Lower lobe of right lung (tissue), 2 donors: ENCODE results near the gene CHCHD6. TPM values are rescaled to one million over a fixed set of nuclear protein-coding genes. Genes with fewer than 3 reads are reported as not detected.

Experiments used
- ATAC-seq, 2 donors: fragments of 200-7000 bp; cut with Tn5 transposase; one replicate each; pipeline ENCODE4 v1.9.1; 2020 to 2022; ENCODE audit warnings: mild to moderate bottlenecking in 2 of 2, moderate library complexity in 2 of 2
- DNase-seq: peaks from one replicate; pipeline ENCODE4 v3.0.0-alpha.2; 2020
- H3K27ac ChIP-seq: fragments of 200-600 bp; one replicate; pipeline ENCODE4 v1.8.0; 2022
- H3K27me3 ChIP-seq: fragments of 200-600 bp; one replicate; pipeline ENCODE4 v1.8.0; 2022; ENCODE audit warnings: low read depth
- H3K36me3 ChIP-seq: fragments of 200-600 bp; one replicate; pipeline ENCODE4 v1.8.0; 2022; ENCODE audit warnings: mild to moderate bottlenecking
- H3K4me1 ChIP-seq: fragments of 200-600 bp; one replicate; pipeline ENCODE4 v1.8.0; 2022
- H3K4me3 ChIP-seq: fragments of 200-600 bp; one replicate; pipeline ENCODE4 v1.8.0; 2022; ENCODE audit warnings: mild to moderate bottlenecking
- H3K9me3 ChIP-seq: fragments of 200-600 bp; one replicate; pipeline ENCODE4 v1.8.0; 2022
- intact Hi-C: fragments of 100-400 bp; cut with DNase I; formaldehyde crosslinking; loops from one replicate; pipeline ENCODE4 v1.11.0; 2022
- total RNA-seq: library from RNA; stranded (reverse); fragmentation: NEBNext Ultra II Directional; extraction: Animal tissue kit (Norgen Biotek cat#: 25700); gene quantifications from one replicate; pipeline ENCODE4 v1.2.1, GENCODE V29; 2021
- TF ChIP-seq, protein P1 (sequence below): fragments of 200-600 bp; IDR thresholded peaks from one replicate; pipeline ENCODE4 v1.8.0; 2022; ENCODE audit warnings: antibody characterized with exemption, mild to moderate bottlenecking
- donor health status: DM: no; HTN: yes; CAD: no; lungs with severe emphysema.

Gene CHCHD6
- total RNA-seq, 1 donor from 2014 or later: 12.2 TPM

GRCh38 chr3:126889276-126890201 lies 185.5 kb downstream of the CHCHD6 start:
- Histone ChIP-seq H3K36me3 (no peaks in the 10 kb centered on the region), H3K4me1 (peaks cover 9% of the 10 kb centered on the region), H3K4me3 (no peak overlapping the region), H3K27me3 (no peaks in the 10 kb centered on the region), H3K9me3 (no peaks in the 10 kb centered on the region), H3K27ac (no peak overlapping the region)
- intact Hi-C loops: no loop called here
- no peak for DNase-seq
- no peak for ATAC-seq
- TF ChIP-seq, protein P1, sequence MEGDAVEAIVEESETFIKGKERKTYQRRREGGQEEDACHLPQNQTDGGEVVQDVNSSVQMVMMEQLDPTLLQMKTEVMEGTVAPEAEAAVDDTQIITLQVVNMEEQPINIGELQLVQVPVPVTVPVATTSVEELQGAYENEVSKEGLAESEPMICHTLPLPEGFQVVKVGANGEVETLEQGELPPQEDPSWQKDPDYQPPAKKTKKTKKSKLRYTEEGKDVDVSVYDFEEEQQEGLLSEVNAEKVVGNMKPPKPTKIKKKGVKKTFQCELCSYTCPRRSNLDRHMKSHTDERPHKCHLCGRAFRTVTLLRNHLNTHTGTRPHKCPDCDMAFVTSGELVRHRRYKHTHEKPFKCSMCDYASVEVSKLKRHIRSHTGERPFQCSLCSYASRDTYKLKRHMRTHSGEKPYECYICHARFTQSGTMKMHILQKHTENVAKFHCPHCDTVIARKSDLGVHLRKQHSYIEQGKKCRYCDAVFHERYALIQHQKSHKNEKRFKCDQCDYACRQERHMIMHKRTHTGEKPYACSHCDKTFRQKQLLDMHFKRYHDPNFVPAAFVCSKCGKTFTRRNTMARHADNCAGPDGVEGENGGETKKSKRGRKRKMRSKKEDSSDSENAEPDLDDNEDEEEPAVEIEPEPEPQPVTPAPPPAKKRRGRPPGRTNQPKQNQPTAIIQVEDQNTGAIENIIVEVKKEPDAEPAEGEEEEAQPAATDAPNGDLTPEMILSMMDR: no peak

- DNase-seq (no peak), ATAC-seq (no peak)
- intact Hi-C loops: no loop called here
- TF ChIP-seq, protein P1: no peak
- H3K36me3 ChIP-seq: no peaks in the 10 kb centered on the region
- H3K4me1 ChIP-seq: peaks cover 20% of the 10 kb centered on the region
- H3K27ac ChIP-seq: no peak overlapping the region
- no peaks in the 10 kb centered on the region for H3K9me3 ChIP-seq
- no peaks in the 10 kb centered on the region for H3K27me3 ChIP-seq
- no peak overlapping the region for H3K4me3 ChIP-seq
Measured at GRCh38 chr3:126891141-126891540, 187.1 kb downstream of the CHCHD6 start.

GRCh38 chr3:126891791-126892190 lies 187.8 kb downstream of the CHCHD6 start:
- no peak overlapping the region for H3K4me3 ChIP-seq
- H3K36me3 ChIP-seq: no peaks in the 10 kb centered on the region
- no peaks in the 10 kb centered on the region for H3K9me3 ChIP-seq
- no peak for DNase-seq
- no peaks in the 10 kb centered on the region for H3K27me3 ChIP-seq
- TF ChIP-seq, protein P1: no peak
- intact Hi-C loops: no loop called here
- H3K27ac ChIP-seq: no peak overlapping the region
- ATAC-seq: no peak
- H3K4me1 ChIP-seq: peaks cover 20% of the 10 kb centered on the region

DNA sequence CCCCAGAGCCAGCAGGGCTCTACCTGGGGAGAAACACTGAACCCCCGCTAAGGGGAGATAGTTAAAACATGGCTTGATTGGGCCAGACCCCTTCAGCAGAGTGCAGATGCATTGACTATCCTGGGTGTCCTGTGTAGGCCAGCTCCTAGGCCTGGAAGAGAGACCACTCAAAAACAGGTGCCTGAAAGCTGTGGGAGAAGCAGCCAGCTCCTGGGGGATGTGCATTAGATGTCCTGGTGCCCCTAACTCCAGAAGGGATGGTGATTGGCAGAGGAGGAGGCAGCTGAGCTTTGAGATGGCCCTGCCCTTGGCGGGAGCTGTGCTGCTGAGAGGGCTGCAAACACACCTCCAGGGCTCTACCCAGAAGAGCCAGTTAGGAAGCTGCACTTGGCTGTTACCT lies 189.6 kb downstream of the CHCHD6 start:
- H3K4me1 ChIP-seq: peaks cover 11% of the 10 kb centered on the region
- H3K9me3 ChIP-seq: no peaks in the 10 kb centered on the region
- TF ChIP-seq, protein P1: no peak
- intact Hi-C loops: no loop called here
- no peak overlapping the region for H3K27ac ChIP-seq
- H3K4me3 ChIP-seq: no peak overlapping the region
- no peaks in the 10 kb centered on the region for H3K36me3 ChIP-seq
- no peaks in the 10 kb centered on the region for H3K27me3 ChIP-seq
- no peak for DNase-seq
- ATAC-seq: no peak

DNA sequence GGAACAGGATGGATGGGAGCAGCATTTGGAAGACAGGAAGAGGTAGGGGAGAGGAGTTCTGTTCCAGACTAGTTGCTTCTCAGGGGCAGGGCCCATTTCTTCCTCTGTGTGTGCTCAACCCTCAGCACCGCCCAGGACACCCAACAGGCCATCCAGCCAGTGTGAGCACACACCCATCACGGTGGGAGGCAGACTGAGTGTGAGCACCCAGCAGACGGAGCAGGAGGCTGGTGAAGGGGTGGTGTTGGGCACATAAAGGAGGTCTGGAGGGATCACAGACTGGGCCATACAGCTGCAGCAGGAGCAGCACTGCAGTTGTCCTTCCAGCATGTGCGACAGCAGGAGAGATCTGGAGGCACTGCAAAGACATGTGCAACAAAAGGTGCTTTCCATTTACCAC lies 190.4 kb downstream of the CHCHD6 start:
- ATAC-seq (no peak), DNase-seq (no peak)
- H3K4me1 ChIP-seq: peaks cover 11% of the 10 kb centered on the region
- H3K9me3 ChIP-seq: no peaks in the 10 kb centered on the region
- TF ChIP-seq, protein P1: no peak
- H3K36me3 ChIP-seq: no peaks in the 10 kb centered on the region
- H3K27me3 ChIP-seq: no peaks in the 10 kb centered on the region
- H3K4me3 ChIP-seq: no peak overlapping the region
- no peak overlapping the region for H3K27ac ChIP-seq
- intact Hi-C loops: no loop called here
